Naive thymus-derived CD4-positive, alpha-beta T cell (primary cell): ENCODE measurements around the gene KDM6A. TPM values are rescaled to one million over a fixed set of nuclear protein-coding genes. Genes with fewer than 3 reads are reported as not detected.
A peak's percentile ranks its signal among the peaks of the same experiment; 100 is the strongest.

ENCODE experiments used
- ATAC-seq: fragments of 150-1000 bp; cut with Tn5 transposase; 2 replicates; pipeline ENCODE4 v1.10.0; 2021; ENCODE audit warnings: mild to moderate bottlenecking, moderate library complexity
- CTCF ChIA-PET: fragments of 350-600 bp; sonication (Branson Sonifier 250); formaldehyde crosslinking; loops from one replicate; lab custom pipeline; 2021; ENCODE audit warnings: antibody characterized with exemption; lab: Charles Lee
- POLR2A ChIA-PET: fragments of 350-600 bp; sonication (Branson Sonifier 250); formaldehyde crosslinking; loops from one replicate; lab custom pipeline; 2021; ENCODE audit warnings: antibody characterized with exemption, inconsistent platforms; lab: Charles Lee
- DNase-seq, 9 donors: peaks; one replicate each; pipeline versions ENCODE4 v3.0.0 to v3.0.0-alpha.2; 2020 to 2022; ENCODE audit warnings: mixed read lengths in 1 of 9
- H3K27ac ChIP-seq: one replicate; pipeline ENCODE4 v1.7.0; 2013; ENCODE audit warnings: mild to moderate bottlenecking, low read depth, low read length, moderate library complexity
- H3K27me3 ChIP-seq, 2 donors: one replicate each; pipeline ENCODE4 v1.7.0; 2013; ENCODE audit warnings: low read length in 2 of 2, mild to moderate bottlenecking in 2 of 2, moderate library complexity in 2 of 2; ENCODE audit not compliant: control insufficient read depth in 2 of 2, insufficient read depth in 2 of 2
- H3K36me3 ChIP-seq, 3 experiments: 1 replicate in 2 of 3; 2 replicates in 1 of 3; pipeline ENCODE4 v1.7.0; 2013; ENCODE audit warnings: low read length in 3 of 3, mild to moderate bottlenecking in 3 of 3, moderate library complexity in 1 of 3; ENCODE audit not compliant: insufficient read depth in 3 of 3, control insufficient read depth in 2 of 3
- H3K4me1 ChIP-seq, 2 donors: one replicate each; pipeline ENCODE4 v1.7.0; 2013; ENCODE audit warnings: low read length in 2 of 2, mild to moderate bottlenecking in 2 of 2, moderate library complexity in 1 of 2; ENCODE audit not compliant: control insufficient read depth in 2 of 2, insufficient read depth in 2 of 2
- H3K4me3 ChIP-seq: 2 replicates; pipeline ENCODE4 v1.7.0; 2013; ENCODE audit warnings: mild to moderate bottlenecking, low read length
- H3K9me3 ChIP-seq, 3 experiments: 1 replicate in 2 of 3; 2 replicates in 1 of 3; pipeline ENCODE4 v1.7.0; 2013; ENCODE audit warnings: low read length in 3 of 3; ENCODE audit not compliant: control insufficient read depth in 2 of 3
- H3K27ac Mint-ChIP-seq, 9 donors: one replicate each; pipeline ENCODE4 v1.8.0; 2020 to 2022; ENCODE audit warnings: mixed read lengths in 9 of 9, mild to moderate bottlenecking in 8 of 9, moderate library complexity in 5 of 9, inconsistent platforms in 2 of 9
- H3K27me3 Mint-ChIP-seq, 5 donors: one replicate each; pipeline ENCODE4 v1.8.0; 2021 to 2022; ENCODE audit warnings: mixed read lengths in 5 of 5, mild to moderate bottlenecking in 1 of 5
- H3K36me3 Mint-ChIP-seq, 5 donors: one replicate each; pipeline ENCODE4 v1.8.0; 2020 to 2022; ENCODE audit warnings: mixed read lengths in 5 of 5, mild to moderate bottlenecking in 3 of 5, inconsistent platforms in 1 of 5
- H3K4me1 Mint-ChIP-seq, 7 donors: one replicate each; pipeline ENCODE4 v1.8.0; 2020 to 2022; ENCODE audit warnings: mixed read lengths in 7 of 7, mild to moderate bottlenecking in 3 of 7, inconsistent platforms in 1 of 7
- H3K4me3 Mint-ChIP-seq, 10 donors: one replicate each; pipeline ENCODE4 v1.8.0; 2020 to 2022; ENCODE audit warnings: mild to moderate bottlenecking in 10 of 10, mixed read lengths in 10 of 10, moderate library complexity in 6 of 10, inconsistent platforms in 2 of 10
- H3K9me3 Mint-ChIP-seq, 11 donors: one replicate each; pipeline ENCODE4 v1.8.0; 2020 to 2022; ENCODE audit warnings: mixed read lengths in 11 of 11, mild to moderate bottlenecking in 4 of 11, inconsistent platforms in 1 of 11, moderate library complexity in 1 of 11
- intact Hi-C, 2 donors: fragments of 100-400 bp; cut with micrococcal nuclease; formaldehyde crosslinking; loops; one replicate each; pipeline ENCODE4 v1.15.1; 2023
- polyA plus RNA-seq, 2 donors: library from polyadenylated mRNA; unstranded; fragments of 300-500 nt; fragmentation: Illumina TruSeq; gene quantifications; one replicate each; pipeline ENCODE4 v1.2.3, GENCODE V29; 2021
- total RNA-seq, 6 experiments: library from RNA in 5 of 6; stranded (reverse) in 5 of 6; gene quantifications; 1 replicate in 5 of 6; 2 replicates in 1 of 6; pipeline ENCODE4 v1.2.3 and lab custom pipeline; 2021 to 2026

The KDM6A gene
- total and polyA plus RNA-seq, 7 experiments from 2014 or later: 17.9 to 55.6 (median 46.9) TPM

GRCh38 chrX:44903107-44903506 is 30.1 kb downstream of the KDM6A start:
- H3K27me3 Mint-ChIP-seq: no peaks in the 10 kb centered on the region
- no peak overlapping the region for H3K4me3 ChIP-seq
- peak overlapping the region in 2 of 9 donors; percentile 24 to 83 for H3K27ac Mint-ChIP-seq
- peaks cover 0 to 53% (median 11%) of the 10 kb centered on the region in 11 donors for H3K9me3 Mint-ChIP-seq
- ChIA-PET POLR2A (no interaction called here), CTCF (no interaction called here)
- H3K27ac ChIP-seq: no peak overlapping the region
- no peaks in the 10 kb centered on the region for H3K27me3 ChIP-seq
- ATAC-seq (no peak), DNase-seq (no peak)
- peaks cover 32 to 80% (median 70%) of the 10 kb centered on the region in 7 donors for H3K4me1 Mint-ChIP-seq
- peaks cover 10 to 11% of the 10 kb centered on the region in 2 donors for H3K4me1 ChIP-seq
- intact Hi-C loops: no loop called here
- no peaks in the 10 kb centered on the region for H3K36me3 ChIP-seq
- peaks cover 0 to 39% (median 26%) of the 10 kb centered on the region in 5 donors for H3K36me3 Mint-ChIP-seq
- no peaks in the 10 kb centered on the region for H3K9me3 ChIP-seq
- peak overlapping the region in 6 of 10 donors; percentile 21 to 61 (median 48) for H3K4me3 Mint-ChIP-seq

- Histone ChIP-seq H3K27ac (no peak overlapping the region), H3K4me1 (peaks cover 6 to 10% of the 10 kb centered on the region in 2 donors), H3K4me3 (no peak overlapping the region), H3K36me3 (no peaks in the 10 kb centered on the region), H3K27me3 (no peaks in the 10 kb centered on the region), H3K9me3 (no peaks in the 10 kb centered on the region)
- no peak for ATAC-seq
- peaks cover 0 to 61% (median 11%) of the 10 kb centered on the region in 11 donors for H3K9me3 Mint-ChIP-seq
- H3K27me3 Mint-ChIP-seq: no peaks in the 10 kb centered on the region
- peaks cover 0 to 43% (median 28%) of the 10 kb centered on the region in 5 donors for H3K36me3 Mint-ChIP-seq
- intact Hi-C loops: no loop called here
- POLR2A ChIA-PET: no interaction called here
- peak overlapping the region in 9 of 10 donors; percentile 4 to 72 (median 56) for H3K4me3 Mint-ChIP-seq
- CTCF ChIA-PET: no interaction called here
- peaks cover 35 to 78% (median 68%) of the 10 kb centered on the region in 7 donors for H3K4me1 Mint-ChIP-seq
- peak overlapping the region in 4 of 9 donors; percentile 12 to 83 (median 60) for H3K27ac Mint-ChIP-seq
- DNase-seq: no peak
These were observed 31.0 kb downstream of the KDM6A start for GRCh38 chrX:44903830-44904530.

- Mint-ChIP-seq H3K4me3 (peak overlapping the region in 8 of 10 donors; percentile 4 to 72 (median 49)), H3K27ac (peak overlapping the region in 2 of 9 donors; percentile 12 to 13), H3K27me3 (no peaks in the 10 kb centered on the region), H3K4me1 (peaks cover 30 to 78% (median 68%) of the 10 kb centered on the region in 7 donors), H3K9me3 (peaks cover 0 to 66% (median 11%) of the 10 kb centered on the region in 11 donors), H3K36me3 (peaks cover 0 to 49% (median 29%) of the 10 kb centered on the region in 5 donors)
- H3K27me3 ChIP-seq: no peaks in the 10 kb centered on the region
- H3K4me1 ChIP-seq: peaks cover 6% of the 10 kb centered on the region in 2 donors
- POLR2A ChIA-PET: no interaction called here
- no peak overlapping the region for H3K27ac ChIP-seq
- no peaks in the 10 kb centered on the region for H3K9me3 ChIP-seq
- DNase-seq: no peak
- ATAC-seq: no peak
- intact Hi-C loops: no loop called here
- no peak overlapping the region for H3K4me3 ChIP-seq
- no peaks in the 10 kb centered on the region for H3K36me3 ChIP-seq
- CTCF ChIA-PET: no interaction called here
These were observed 31.6 kb downstream of the KDM6A start for GRCh38 chrX:44904542-44905115.

GRCh38 chrX:44906041-44906440 is 33.1 kb downstream of the KDM6A start:
- H3K9me3 Mint-ChIP-seq: peaks cover 0 to 63% (median 11%) of the 10 kb centered on the region in 11 donors
- Histone ChIP-seq H3K4me3 (no peak overlapping the region), H3K9me3 (no peaks in the 10 kb centered on the region), H3K4me1 (peaks cover 4 to 6% of the 10 kb centered on the region in 2 donors), H3K27me3 (no peaks in the 10 kb centered on the region), H3K27ac (no peak overlapping the region), H3K36me3 (no peaks in the 10 kb centered on the region)
- no peaks in the 10 kb centered on the region for H3K27me3 Mint-ChIP-seq
- peaks cover 24 to 71% (median 63%) of the 10 kb centered on the region in 7 donors for H3K4me1 Mint-ChIP-seq
- H3K4me3 Mint-ChIP-seq: peak overlapping the region in 5 of 10 donors; percentile 12 to 78 (median 61)
- DNase-seq: no peak
- peak overlapping the region in 1 of 9 donors; percentile 17 for H3K27ac Mint-ChIP-seq
- intact Hi-C loops: no loop called here
- POLR2A ChIA-PET: no interaction called here
- peaks cover 0 to 46% (median 28%) of the 10 kb centered on the region in 5 donors for H3K36me3 Mint-ChIP-seq
- ATAC-seq: no peak
- CTCF ChIA-PET: no interaction called here

- no peak for ATAC-seq
- Histone ChIP-seq H3K27me3 (no peaks in the 10 kb centered on the region), H3K9me3 (peaks cover 0 to 1% (median 0%) of the 10 kb centered on the region in 3 experiments), H3K36me3 (no peaks in the 10 kb centered on the region), H3K4me3 (no peak overlapping the region), H3K4me1 (peaks cover 4 to 6% of the 10 kb centered on the region in 2 donors), H3K27ac (no peak overlapping the region)
- DNase-seq: no peak
- Mint-ChIP-seq H3K27ac (peak overlapping the region in 1 of 9 donors; percentile 47), H3K4me3 (peak overlapping the region in 7 of 10 donors; percentile 8 to 61 (median 18)), H3K27me3 (no peaks in the 10 kb centered on the region), H3K9me3 (peaks cover 0 to 59% (median 11%) of the 10 kb centered on the region in 11 donors), H3K36me3 (peaks cover 0 to 43% (median 26%) of the 10 kb centered on the region in 5 donors), H3K4me1 (peaks cover 24 to 67% (median 59%) of the 10 kb centered on the region in 7 donors)
- CTCF ChIA-PET: interaction anchor here (0.8 kb wide), 1 partner anchor 192 kb away, joined by 3 read pairs; no protein-coding TSS in a partner anchor
- POLR2A ChIA-PET: no interaction called here
- intact Hi-C loops: no loop called here
These were observed 33.6 kb downstream of the KDM6A start for GRCh38 chrX:44906542-44906941.

GRCh38 chrX:44908153-44908552 is 35.2 kb downstream of the KDM6A start:
- H3K36me3 ChIP-seq: no peaks in the 10 kb centered on the region
- H3K4me3 Mint-ChIP-seq: peak overlapping the region in 7 of 10 donors; percentile 6 to 67 (median 55)
- ChIA-PET CTCF (interaction anchor here (0.6 kb wide), 1 partner anchor 32 kb away, joined by 3 read pairs; no protein-coding TSS in a partner anchor), POLR2A (no interaction called here)
- H3K36me3 Mint-ChIP-seq: peaks cover 0 to 44% (median 25%) of the 10 kb centered on the region in 5 donors
- peak overlapping the region in 8 of 9 donors; percentile 10 to 81 (median 43) for H3K27ac Mint-ChIP-seq
- H3K27ac ChIP-seq: no peak overlapping the region
- peaks cover 0 to 4% (median 0%) of the 10 kb centered on the region in 3 experiments for H3K9me3 ChIP-seq
- peaks cover 0 to 53% (median 12%) of the 10 kb centered on the region in 11 donors for H3K9me3 Mint-ChIP-seq
- H3K27me3 ChIP-seq: no peaks in the 10 kb centered on the region
- no peak for ATAC-seq
- no peaks in the 10 kb centered on the region for H3K27me3 Mint-ChIP-seq
- intact Hi-C loops: no loop called here
- H3K4me1 ChIP-seq: peaks cover 4 to 6% of the 10 kb centered on the region in 2 donors
- no peak overlapping the region for H3K4me3 ChIP-seq
- no peak for DNase-seq
- H3K4me1 Mint-ChIP-seq: peaks cover 24 to 73% (median 62%) of the 10 kb centered on the region in 7 donors
